NCI-H146 (cell line): Measurements from ENCODE around the gene GPR135.

Source experiments
- DNase-seq: peaks from one replicate; lab custom pipeline; 2025; lab: John Stamatoyannopoulos, UW

The GPR135 gene

DNA sequence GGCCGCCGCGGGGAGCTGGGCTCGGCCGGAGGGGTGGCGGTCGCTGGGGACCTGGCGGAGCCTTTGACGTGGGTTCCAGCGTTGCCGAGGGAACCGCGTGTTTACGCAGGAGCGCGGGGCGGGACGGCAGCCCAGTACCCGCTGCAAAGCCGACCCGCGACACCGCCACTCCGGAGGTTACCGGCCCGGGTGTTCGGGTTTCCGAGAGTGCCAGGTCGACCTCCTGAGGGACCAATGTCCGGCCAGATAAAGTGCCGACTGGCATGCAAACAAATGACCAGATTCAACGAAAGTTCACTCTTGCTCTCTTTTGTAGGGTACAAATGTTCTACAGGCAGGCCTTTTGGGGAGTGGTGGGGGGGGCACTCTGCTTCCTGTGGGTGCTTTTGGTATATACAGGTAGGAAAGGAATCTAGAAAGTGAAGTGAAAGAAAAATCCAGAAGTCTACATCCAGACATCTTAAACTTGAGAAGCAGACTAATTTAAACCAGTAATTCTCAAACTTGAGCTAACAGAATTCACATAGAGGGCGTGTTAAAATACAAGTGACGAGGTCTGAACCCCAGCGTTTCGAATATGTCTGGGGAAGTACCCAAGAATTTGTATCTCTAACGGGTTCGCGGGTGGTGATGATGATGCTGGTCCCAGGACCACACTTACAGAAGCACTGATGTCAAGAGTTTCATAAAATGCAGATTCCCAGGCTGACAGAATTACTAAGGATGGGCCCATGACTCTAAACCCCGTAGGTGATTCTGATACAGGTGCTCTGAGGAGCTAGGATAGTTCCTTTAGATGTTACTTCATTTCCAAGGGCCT is at the start of gene GPR135:
Gene GPR135 (minus strand): TSS at position 65 of the 820 bp plus-strand sequence. CDS start 154 bp downstream, outside the sequence.
- DNase-seq, result no peak

DNA sequence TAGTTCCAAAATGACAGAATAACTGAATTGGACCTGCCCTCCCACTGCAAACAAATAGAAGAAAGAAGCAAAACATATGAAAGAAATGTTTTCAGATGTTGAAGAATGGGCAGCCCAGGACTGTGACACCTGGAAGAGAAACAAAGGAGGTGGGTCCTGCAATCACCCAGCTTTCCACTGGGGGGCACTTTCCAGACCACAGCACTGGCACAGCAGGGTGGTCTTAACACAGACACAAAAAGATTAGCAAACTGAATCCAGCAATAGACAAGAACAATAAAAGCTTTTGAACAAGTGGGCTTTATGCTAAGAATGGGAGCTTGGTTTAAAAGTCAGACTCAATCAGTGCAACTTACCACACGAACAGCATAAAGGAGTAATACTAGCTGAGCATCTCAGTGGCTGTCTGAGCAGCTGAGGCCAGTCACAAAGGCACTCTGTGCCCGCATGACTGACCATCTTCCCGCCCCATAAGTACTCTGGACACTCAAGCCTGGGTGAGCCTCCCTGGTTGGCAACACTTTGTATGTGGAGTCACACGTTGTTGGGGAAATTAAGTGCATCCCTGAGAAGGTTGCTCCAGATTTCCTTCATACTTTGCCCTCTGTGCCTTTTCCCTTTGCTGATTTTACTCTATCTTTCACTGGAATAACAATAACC is 46.9 kb upstream of the GPR135 start:
- peak; percentile 50 for DNase-seq

DNA sequence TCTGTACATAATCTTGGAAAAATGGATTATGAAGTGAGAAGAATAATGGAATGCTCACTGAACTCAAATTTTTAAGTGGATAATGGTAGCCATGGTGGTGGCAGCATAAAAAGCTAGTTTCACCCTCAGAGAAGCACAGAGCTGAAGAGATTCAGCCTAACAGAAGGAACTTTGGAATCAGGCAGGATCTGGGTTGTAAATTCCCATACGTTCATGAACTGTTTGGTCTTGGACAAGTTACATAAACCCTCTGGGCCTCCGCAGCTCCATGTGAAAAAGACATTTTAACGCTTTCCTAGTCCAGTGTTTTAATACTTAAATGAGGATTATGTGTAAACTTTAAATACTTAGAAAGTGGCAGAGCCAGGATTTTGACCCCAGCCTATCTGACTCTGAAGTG is 45.8 kb upstream of the GPR135 start:
- DNase-seq, result no peak

DNA sequence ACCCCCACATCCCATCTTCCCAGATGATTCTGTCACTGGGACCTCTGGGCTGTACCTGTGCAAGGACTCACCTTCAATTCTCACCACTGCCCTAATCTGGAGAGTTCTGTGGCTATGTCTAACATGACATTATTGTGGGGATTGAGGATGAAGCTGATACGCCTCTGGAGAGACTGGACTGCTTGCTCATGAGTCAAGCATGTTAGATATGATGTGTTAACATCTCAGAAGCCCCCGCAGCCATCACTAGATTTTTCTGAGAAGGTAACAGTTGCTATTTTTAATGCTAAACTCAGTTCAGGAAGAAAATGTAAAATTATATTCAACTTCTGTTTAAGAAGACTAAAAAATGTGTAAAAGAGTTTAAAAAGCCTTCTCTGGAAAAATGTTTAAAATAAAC is 44.8 kb upstream of the GPR135 start:
- DNase-seq, result no peak

GRCh38 chr14:59509101-59509500 is 43.9 kb upstream of the GPR135 start:
- no peak for DNase-seq

- DNase-seq, result no peak
These were observed 42.5 kb upstream of the GPR135 start for GRCh38 chr14:59507752-59508103.

DNA sequence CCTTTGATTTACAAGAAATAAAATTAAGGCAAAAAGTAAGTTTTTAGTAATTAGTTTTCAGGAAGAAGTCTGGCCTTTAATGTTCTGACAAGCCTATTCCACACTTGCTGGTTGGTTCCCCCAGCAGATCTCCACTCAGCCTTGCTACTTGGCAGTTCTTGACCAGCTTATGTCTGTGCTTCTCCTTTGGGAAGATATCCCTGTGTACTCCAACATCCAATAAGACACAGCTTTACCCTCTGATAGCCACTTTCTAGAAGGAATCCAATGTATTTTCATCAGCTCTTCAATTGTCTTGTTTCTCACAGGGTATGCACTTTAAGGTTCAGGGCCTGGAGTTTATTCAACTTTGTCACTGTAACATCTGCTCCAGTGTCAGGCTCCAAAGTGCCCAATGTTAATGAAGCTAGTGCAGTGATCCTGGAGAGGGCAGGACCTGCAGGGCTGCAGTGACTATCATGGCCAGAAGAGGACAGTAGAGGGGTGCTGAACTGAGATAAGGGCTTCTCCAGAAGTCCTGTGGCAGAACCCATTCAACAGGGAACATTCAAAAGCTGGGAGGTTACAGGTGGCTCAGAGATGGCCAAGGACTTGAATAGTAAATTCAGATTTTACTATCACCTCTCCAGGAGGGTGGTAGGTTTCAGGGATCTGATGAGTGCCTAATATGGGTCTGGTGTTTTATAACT is 42.0 kb upstream of the GPR135 start:
- DNase-seq, result peak; percentile 59

DNA sequence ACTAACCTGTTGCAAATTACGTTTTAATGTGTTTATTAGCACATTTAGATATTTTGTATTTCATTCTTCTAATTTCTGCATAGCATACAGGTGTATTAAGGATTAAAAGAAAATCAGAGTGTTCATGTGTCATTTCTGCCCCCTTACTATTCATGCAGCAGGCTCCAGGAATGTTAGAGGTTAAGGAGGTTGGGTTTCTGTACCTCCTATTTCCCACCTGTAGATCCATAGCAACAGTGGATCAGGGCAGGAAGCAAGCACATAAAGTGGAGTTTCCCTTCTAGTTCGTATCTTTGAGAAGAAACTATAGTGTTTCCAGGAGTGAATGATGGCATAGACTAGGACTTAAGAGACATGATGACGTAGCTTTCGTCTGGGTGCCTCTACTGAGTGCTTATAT is 38.1 kb upstream of the GPR135 start:
- DNase-seq, result no peak

- DNase-seq, result no peak
These were observed 35.6 kb upstream of the GPR135 start for GRCh38 chr14:59500732-59501131.

- DNase-seq, result no peak
These were observed 27.2 kb upstream of the GPR135 start for GRCh38 chr14:59492384-59492783.

DNA sequence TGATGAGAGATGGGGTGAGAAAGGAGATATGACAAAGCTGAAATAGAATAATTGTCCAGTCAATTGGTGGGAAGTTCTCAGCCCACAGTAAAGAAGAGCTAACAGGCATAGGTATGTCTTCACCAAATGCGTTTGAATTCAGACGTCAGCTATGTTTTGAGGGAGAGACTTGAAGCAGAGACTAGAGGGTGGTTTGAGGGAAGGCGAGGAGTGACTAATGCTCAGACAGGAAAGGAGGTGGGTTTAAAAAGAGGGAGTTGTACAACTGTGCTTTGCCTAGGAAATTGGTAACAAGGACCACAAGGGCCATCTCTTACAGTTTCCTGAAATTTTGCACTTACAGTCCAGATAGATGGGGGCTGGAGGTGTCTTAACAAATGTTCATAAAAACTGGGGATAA is 25.6 kb upstream of the GPR135 start:
- no peak for DNase-seq

GRCh38 chr14:59484639-59485175 is 19.5 kb upstream of the GPR135 start:
- DNase-seq, result no peak

DNA sequence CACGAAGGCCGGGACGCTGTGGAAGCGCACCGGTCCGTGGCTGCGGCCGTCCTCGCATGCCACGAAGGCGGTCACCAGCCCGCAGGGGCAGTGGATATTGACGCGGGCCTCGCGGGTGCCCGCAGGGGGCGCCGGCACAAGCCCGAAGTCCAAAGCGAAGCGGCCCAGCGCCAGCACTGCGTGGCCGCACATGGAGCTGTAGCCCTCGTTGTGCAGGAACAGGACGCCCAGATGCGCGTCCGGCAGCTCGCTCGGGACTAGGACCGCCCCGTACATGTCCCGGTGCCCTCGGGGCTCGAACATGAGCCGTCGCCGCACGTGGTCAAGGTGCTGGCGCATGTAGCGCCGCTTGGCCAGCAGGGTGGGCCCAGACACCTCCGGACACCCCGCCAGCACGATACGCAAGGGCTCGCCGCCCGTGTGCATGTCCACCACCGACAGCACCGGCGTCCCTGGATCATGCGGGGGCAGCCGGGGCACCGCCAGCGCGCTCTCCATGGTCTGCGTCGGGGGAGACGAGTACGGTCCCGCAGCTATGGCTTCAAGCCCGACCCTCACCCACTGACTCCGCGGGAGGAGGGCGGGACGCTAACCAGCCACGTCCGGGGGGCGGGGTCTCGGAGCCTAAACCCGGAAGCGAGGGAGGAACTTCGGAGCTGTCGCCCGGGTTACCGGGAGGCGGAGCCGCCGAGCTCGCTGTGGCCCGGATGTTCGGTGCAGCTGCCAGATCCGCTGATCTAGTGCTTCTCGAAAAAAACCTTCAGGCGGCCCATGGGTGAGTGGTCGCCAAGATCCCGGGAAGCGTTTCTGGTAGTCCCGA is 18.8 kb upstream of the GPR135 start, which contains the start of the genes JKAMP and L3HYPDH:
Gene JKAMP (plus strand): TSS at position 699 of the 820 bp plus-strand sequence. CDS start 73 bp downstream, at position 772.
Gene L3HYPDH (minus strand): TSS at position 590 of the 820 bp plus-strand sequence. CDS start 92 bp downstream, at position 498.
- peak; percentile 94 for DNase-seq

GRCh38 chr14:59483363-59483762 is 18.2 kb upstream of the GPR135 start:
- no peak for DNase-seq

DNA sequence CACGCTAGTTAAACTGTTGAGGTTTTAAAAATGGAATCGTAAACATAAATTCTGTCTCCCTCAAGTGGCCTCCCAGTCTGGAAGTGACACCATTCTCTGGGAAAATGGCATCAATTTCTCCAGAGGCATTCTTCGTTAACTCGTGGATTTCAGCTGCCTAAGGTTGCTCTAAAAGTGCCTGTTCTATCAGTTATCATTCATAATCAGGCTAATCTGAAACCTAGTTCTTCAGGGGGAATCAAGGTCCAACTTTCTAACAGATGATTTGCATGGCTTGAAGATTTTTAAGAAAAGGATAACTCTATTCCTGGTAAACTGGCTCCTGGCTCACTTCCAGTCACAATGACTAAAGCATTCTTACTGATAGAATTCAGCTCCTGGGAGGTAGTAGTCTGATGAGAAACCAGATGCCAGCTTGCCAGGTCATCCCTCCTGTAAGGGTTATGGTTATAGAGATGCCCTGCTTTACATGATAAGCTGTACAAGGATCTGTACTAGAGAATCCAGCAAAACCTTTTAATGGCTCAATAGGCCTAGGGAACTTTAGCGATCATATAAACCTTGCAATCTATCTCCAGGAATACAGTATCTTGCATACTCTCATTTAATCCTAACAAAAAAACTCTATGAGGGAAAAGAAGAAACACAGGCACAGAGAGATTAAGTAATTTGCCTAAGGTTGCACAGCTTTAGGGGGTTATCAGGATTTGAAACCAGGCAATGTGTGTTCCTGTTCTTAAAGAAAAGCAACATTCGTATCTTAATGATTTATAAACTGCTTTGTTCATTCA is 17.6 kb upstream of the GPR135 start:
- DNase-seq, result no peak

DNA sequence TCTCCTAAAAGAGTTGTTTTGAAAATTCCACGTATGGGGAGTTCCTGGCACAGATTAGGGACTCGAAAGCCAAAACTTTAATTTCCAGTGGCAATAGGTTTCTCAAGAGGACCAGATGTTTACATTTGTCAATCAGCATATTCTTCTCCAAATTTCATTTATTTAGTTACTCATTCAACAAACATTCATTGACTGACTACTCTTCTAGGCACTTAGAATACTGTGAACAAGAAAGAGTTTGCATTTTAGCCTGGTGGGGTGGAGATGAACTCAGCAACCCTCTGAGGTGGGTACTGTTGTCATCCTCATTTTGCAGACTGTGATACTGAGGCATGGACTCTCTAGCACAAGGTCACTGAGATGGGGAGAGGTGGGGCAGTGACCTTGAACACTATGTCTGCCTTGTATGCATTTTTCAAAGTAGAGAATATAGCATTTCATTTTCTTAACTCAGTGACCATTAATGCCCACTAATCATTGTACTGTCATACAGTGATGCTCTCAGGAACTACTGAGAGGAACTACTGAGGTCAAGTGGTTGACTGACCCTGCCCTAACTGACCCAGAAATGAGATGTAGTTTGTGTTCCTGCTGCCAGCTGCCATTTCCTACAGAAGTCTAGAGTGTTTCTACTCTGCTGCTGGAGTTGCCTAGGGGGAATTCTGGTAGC is 16.8 kb upstream of the GPR135 start:
- no peak for DNase-seq

DNA sequence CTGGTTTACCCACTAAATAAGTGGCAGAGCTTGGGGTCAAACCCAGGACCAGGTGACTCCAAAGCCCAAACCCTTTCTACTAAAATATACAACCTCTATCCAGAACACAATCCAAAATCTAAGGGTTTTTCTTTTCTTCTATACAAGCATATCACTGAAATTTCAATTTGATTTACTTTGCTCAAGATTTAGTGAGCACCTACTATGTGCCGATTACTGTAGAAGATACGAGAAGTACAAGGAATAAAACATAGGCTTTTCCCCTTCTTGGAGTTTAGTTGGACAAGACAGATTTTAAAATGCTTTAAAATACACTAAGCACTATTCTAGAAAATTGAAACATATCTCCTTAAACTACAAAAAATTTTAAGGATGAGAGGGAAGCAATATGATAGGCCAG is 16.2 kb upstream of the GPR135 start:
- DNase-seq, result no peak

DNA sequence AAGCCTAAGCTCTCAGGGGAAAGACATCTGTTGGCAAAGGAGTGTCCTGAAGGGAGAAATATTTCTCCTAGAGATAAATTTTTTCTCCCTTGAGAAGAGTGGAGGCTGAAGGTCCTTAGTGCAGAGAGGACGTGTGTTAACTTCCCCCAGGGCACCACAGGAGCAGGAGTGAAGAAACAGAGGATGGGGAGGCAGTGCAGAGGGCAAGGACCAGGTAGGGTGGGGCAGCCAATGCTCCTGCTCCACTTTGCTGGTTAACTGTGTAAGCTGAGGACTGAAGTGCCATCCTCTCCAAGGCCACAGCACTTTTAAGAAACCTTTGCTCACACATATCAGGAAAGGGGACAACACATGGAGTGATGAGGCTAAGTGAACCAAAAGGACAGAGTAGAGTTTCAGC is 15.0 kb upstream of the GPR135 start:
- no peak for DNase-seq

GRCh38 chr14:59478540-59478939 is 13.4 kb upstream of the GPR135 start:
- DNase-seq, result no peak

GRCh38 chr14:59475709-59476108 is 10.5 kb upstream of the GPR135 start:
- no peak for DNase-seq
